Chondrocyte (in vitro differentiated cells): ENCODE measurements around the gene GRWD1. TPM values are rescaled to one million over a fixed set of nuclear protein-coding genes. Genes with fewer than 3 reads are reported as not detected.

Experiments
- DNase-seq: peaks from one replicate; pipeline ENCODE4 v3.0.0; 2021; ENCODE audit warnings: mixed read lengths, low spot score
- H3K27ac Mint-ChIP-seq: one replicate; pipeline ENCODE4 v1.8.0; 2021; ENCODE audit warnings: mild to moderate bottlenecking, moderate library complexity, mixed read lengths; ENCODE audit not compliant: unreplicated experiment
- H3K27me3 Mint-ChIP-seq: 2 replicates; pipeline ENCODE4 v1.8.0; 2021; ENCODE audit warnings: low read depth, mixed read lengths
- H3K36me3 Mint-ChIP-seq: 2 replicates; pipeline ENCODE4 v1.8.0; 2021; ENCODE audit warnings: low read depth, mixed read lengths
- H3K4me1 Mint-ChIP-seq: 2 replicates; pipeline ENCODE4 v1.8.0; 2021; ENCODE audit warnings: low read depth, mild to moderate bottlenecking, mixed read lengths
- H3K4me3 Mint-ChIP-seq: one replicate; pipeline ENCODE4 v1.8.0; 2021; ENCODE audit warnings: mild to moderate bottlenecking, moderate library complexity, mixed read lengths; ENCODE audit not compliant: unreplicated experiment
- H3K9me3 Mint-ChIP-seq: 2 replicates; pipeline ENCODE4 v1.8.0; 2021; ENCODE audit warnings: low read depth, mixed read lengths
- CTCF ChIP-seq: fragments of 200-600 bp; sonication (generic); IDR thresholded peaks from 2 replicates; pipeline ENCODE4 v1.5.0; 2021; ENCODE audit warnings: antibody characterized with exemption, mild to moderate bottlenecking, moderate library complexity
- total RNA-seq: library from RNA; stranded (reverse); gene quantifications from 3 replicates; pipeline ENCODE4 v1.2.1, GENCODE V29; 2021

Gene GRWD1
- total RNA-seq, 1 donor from 2014 or later: 20.7 TPM

DNA sequence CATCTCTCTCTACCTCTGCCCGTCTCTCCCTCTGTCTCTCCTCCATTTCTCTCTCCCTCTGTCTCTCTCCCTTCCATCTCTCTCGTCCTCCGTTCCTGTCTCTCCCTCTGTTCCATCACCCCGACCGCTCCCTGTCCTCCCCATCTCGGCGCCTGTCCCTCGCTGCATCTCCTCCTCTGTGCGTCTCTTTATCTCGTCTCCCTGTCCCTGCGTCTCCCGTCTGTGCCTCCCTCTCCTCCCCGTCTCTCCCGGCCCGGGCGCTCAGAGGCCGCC, 47.7 kb upstream of the GRWD1 start:
- TF ChIP-seq CTCF: no peak
- H3K36me3 Mint-ChIP-seq: no peaks in the 10 kb centered on the region
- H3K4me3 Mint-ChIP-seq: peak overlapping the region; percentile 94
- DNase-seq: no peak
- H3K9me3 Mint-ChIP-seq: no peaks in the 10 kb centered on the region
- no peaks in the 10 kb centered on the region for H3K27me3 Mint-ChIP-seq
- peak overlapping the region; percentile 93 for H3K27ac Mint-ChIP-seq
- peaks cover 44% of the 10 kb centered on the region for H3K4me1 Mint-ChIP-seq

- H3K36me3 Mint-ChIP-seq: no peaks in the 10 kb centered on the region
- peaks cover 47% of the 10 kb centered on the region for H3K4me1 Mint-ChIP-seq
These were observed 47.2 kb upstream of the GRWD1 start for GRCh38 chr19:48398375-48399235.

DNA sequence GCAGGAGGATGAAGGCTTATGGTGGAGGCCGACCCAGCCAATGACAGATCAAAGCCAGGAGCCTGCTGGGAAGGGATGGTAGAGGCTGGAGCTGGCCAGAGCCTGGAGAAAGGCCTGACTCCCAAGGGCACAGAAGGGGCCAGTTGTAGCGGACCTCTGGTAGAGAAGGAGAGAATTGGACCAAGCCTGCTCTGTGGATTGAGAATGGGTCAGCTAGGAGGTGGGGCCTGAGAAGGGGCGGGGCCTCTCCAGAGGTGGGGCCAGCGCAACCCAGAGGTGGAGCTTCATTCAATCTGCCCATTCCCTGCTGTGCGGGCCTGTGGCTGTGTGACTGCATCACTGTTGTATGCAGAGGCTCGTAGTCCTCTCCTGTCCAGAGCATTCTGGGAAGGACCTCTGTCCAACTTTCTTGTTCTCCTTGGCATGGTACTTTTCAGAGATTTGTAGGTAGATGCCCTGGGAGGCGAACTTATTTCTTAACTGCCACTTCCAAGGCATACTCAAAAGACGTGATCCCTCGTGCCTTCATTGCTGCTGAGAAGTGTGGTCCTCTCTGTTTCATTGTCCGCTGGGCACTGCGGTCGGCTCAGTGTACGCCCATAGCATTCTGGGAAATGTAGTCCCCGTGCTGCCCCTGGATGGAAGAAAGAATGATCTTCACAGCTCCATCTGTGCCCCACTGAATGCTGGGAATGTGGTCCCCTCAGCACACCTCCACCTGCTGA, 45.6 kb upstream of the GRWD1 start:
- peak overlapping the region; percentile 91 for H3K27ac Mint-ChIP-seq
- H3K4me3 Mint-ChIP-seq: peak overlapping the region; percentile 62
- peaks cover 36% of the 10 kb centered on the region for H3K4me1 Mint-ChIP-seq
- no peaks in the 10 kb centered on the region for H3K27me3 Mint-ChIP-seq
- DNase-seq: no peak
- no peaks in the 10 kb centered on the region for H3K9me3 Mint-ChIP-seq
- no peaks in the 10 kb centered on the region for H3K36me3 Mint-ChIP-seq
- no peak for TF ChIP-seq CTCF

More at GRCh38 chr19:48398375-48399235, 47.2 kb upstream of the GRWD1 start:
- no peak for TF ChIP-seq CTCF
- DNase-seq: no peak
- Mint-ChIP-seq H3K27me3 (no peaks in the 10 kb centered on the region), H3K9me3 (no peaks in the 10 kb centered on the region), H3K4me3 (peak overlapping the region; percentile 94), H3K27ac (peak overlapping the region; percentile 91)

DNA sequence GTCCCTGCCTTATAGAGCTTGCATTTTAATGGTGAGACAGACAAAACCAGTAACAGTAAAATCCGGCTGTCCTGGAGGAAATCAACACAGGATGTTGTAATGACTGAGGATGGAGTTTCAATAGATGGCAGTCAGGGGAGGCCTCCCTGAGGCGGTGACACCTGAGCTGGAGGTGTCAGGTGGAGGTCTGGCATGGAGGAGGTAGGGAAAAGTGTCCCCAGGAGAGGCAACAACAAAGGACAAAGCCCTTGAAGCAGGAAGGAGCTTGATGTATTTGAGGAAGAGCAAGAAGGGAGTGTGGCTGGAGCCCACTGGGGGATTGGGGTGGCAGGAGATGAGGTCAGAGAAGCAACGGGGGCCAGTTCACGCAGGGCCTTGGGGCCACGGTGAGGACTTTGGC, 44.5 kb upstream of the GRWD1 start:
- Mint-ChIP-seq H3K4me1 (peaks cover 25% of the 10 kb centered on the region), H3K9me3 (peaks cover 2% of the 10 kb centered on the region), H3K27ac (no peak overlapping the region), H3K36me3 (no peaks in the 10 kb centered on the region), H3K27me3 (no peaks in the 10 kb centered on the region), H3K4me3 (no peak overlapping the region)
- no peak for TF ChIP-seq CTCF
- DNase-seq: no peak

DNA sequence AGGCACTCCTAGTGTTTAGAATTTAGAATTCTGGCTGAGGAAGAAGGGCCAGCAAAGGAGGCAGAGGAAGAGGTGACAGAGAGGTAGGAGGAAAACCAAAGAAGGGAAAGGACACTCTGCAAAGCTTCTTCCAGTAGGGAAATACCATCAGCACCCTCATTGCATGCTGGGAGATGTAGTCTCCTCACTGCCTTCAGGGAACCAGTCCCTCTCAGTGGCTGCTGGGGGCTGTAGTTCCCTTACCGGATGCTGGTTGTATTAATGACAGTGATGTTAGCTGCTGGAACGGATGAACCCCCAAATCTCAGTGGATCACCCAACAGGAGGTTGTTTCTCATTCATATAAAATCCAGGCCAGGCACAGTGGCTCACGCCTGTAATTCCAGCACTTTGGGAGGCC, 42.2 kb upstream of the GRWD1 start:
- Mint-ChIP-seq H3K36me3 (peaks cover 2% of the 10 kb centered on the region), H3K4me1 (peaks cover 11% of the 10 kb centered on the region), H3K27me3 (no peaks in the 10 kb centered on the region), H3K27ac (no peak overlapping the region), H3K9me3 (peaks cover 2% of the 10 kb centered on the region), H3K4me3 (no peak overlapping the region)
- no peak for DNase-seq
- no peak for TF ChIP-seq CTCF
